ENCODE measurements around the gene CDH15.

DNA sequence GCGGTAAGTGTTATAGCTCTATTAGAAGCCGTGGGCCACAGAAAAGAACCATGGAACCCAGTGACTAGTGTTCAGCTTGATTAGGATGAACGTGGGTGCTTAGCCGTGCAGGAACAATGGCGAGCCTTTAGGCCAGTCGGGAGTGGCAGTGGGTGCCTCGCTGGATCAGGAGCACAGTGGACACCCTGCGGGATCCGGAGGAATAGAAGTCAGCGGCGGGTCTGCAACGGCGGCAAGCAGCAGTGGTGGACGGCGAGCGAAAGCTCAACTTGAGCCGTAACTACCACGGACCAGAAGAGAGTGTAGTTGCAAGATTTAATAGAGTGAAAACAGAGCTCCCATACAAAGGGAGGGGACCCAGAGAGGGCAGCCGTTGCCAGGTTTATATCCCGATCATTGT is 37.3 kb upstream of the CDH15 start:
- no peak for TF ChIP-seq SUZ12 (IDR thresholded peaks at IDR 0.05; ENCODE audit: extremely low read depth, insufficient read depth, insufficient read length)
- TF ChIP-seq ZNF274 (IDR thresholded peaks at IDR 0.05; ENCODE audit: low read depth, low read length), result no peak
- no peak for TF ChIP-seq YY1 (IDR thresholded peaks at IDR 0.05; ENCODE audit: insufficient read depth, insufficient read length)

All from NT2/D1 (cell line).